ENCODE results near the gene RNF181. TPM values are rescaled to one million over a fixed set of nuclear protein-coding genes. Genes with fewer than 3 reads are reported as not detected.

RNF181 gene
- total and polyA plus RNA-seq, 4 donors: 90.2 to 296 (median 185) TPM

GRCh38 chr2:85607268-85608215 is 12.0 kb downstream of the RNF181 start:
- peak in 2 of 3 donors; percentile 15 to 29 for DNase-seq
- 65 to 85% methylated on average over 9 of the region's 9 CpGs for WGBS, 2 donors
- Histone ChIP-seq H3K4me3 (no peak overlapping the region), H3K9me3 (ENCODE audit: control insufficient read depth in 4 of 4, insufficient read depth in 3 of 4, low read length in 3 of 4) (no peaks in the 10 kb centered on the region), H3K27me3 (ENCODE audit: control insufficient read depth in 3 of 3, insufficient read depth in 3 of 3, low read length in 2 of 3) (no peaks in the 10 kb centered on the region), H3K4me1 (ENCODE audit: control insufficient read depth in 5 of 5, insufficient read depth in 5 of 5, low read length in 5 of 5) (peaks cover 10 to 39% (median 18%) of the 10 kb centered on the region in 5 donors), H3K27ac (ENCODE audit: low read depth in 1 of 2, low read length in 1 of 2) (peak overlapping the region; percentile 50 to 81), H3K9ac (ENCODE audit: insufficient read depth in 1 of 2, low read length in 2 of 2) (peak overlapping the region in 1 of 2 donors; percentile 36), H3K36me3 (ENCODE audit: control insufficient read depth in 4 of 4, insufficient read depth in 4 of 4, low read length in 4 of 4) (peaks cover 0 to 27% (median 12%) of the 10 kb centered on the region in 4 donors)
- no peak for ATAC-seq (ENCODE audit: insufficient read depth, low FRiP score)
- TF ChIP-seq, protein P1, sequence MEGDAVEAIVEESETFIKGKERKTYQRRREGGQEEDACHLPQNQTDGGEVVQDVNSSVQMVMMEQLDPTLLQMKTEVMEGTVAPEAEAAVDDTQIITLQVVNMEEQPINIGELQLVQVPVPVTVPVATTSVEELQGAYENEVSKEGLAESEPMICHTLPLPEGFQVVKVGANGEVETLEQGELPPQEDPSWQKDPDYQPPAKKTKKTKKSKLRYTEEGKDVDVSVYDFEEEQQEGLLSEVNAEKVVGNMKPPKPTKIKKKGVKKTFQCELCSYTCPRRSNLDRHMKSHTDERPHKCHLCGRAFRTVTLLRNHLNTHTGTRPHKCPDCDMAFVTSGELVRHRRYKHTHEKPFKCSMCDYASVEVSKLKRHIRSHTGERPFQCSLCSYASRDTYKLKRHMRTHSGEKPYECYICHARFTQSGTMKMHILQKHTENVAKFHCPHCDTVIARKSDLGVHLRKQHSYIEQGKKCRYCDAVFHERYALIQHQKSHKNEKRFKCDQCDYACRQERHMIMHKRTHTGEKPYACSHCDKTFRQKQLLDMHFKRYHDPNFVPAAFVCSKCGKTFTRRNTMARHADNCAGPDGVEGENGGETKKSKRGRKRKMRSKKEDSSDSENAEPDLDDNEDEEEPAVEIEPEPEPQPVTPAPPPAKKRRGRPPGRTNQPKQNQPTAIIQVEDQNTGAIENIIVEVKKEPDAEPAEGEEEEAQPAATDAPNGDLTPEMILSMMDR (IDR thresholded peaks at IDR 0.05; ENCODE audit: control extremely low read depth, extremely low read depth): no peak

DNA sequence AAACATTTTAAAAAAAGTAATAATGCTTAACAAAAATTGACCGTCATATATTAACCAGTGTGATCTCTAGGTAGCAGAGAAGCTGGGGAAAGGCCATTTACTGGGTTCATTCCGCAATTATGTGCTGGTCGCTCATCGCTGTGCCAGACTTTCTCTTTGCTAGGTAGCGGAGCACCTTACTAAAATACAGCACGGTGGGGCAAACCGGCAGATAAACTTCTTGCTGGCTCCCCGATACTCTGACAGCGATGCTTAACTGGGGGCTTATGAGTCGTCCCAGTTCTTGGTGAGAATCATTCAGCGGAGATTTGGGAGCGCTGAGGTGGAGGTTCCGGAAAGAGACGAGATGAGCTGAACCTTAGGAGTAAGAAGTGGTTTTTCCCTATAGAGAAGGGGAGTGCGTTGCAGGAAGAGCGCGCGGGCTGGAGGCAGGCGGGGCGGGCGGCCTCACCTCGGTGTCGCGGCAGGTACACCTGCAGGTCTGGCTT is 15.7 kb downstream of the RNF181 start:
- 9 to 12% methylated on average over 21 to 24 of the region's 24 CpGs for WGBS, 2 donors
- Histone ChIP-seq H3K27ac (ENCODE audit: low read depth in 1 of 2, low read length in 1 of 2) (peak overlapping the region; percentile 68 to 86), H3K27me3 (ENCODE audit: control insufficient read depth in 3 of 3, insufficient read depth in 3 of 3, low read length in 2 of 3) (no peaks in the 10 kb centered on the region), H3K9ac (ENCODE audit: insufficient read depth in 1 of 2, low read length in 2 of 2) (peak overlapping the region; percentile 61 to 73), H3K4me3 (peak overlapping the region; percentile 70), H3K9me3 (ENCODE audit: control insufficient read depth in 4 of 4, insufficient read depth in 3 of 4, low read length in 3 of 4) (no peaks in the 10 kb centered on the region), H3K4me1 (ENCODE audit: control insufficient read depth in 5 of 5, insufficient read depth in 5 of 5, low read length in 5 of 5) (peaks cover 0 to 17% (median 8%) of the 10 kb centered on the region in 5 donors), H3K36me3 (ENCODE audit: control insufficient read depth in 4 of 4, insufficient read depth in 4 of 4, low read length in 4 of 4) (peaks cover 0 to 27% (median 12%) of the 10 kb centered on the region in 4 donors)
- TF ChIP-seq, protein P1 (IDR thresholded peaks at IDR 0.05; ENCODE audit: control extremely low read depth, extremely low read depth): no peak
- ATAC-seq (ENCODE audit: insufficient read depth, low FRiP score): peak; percentile 2
- DNase-seq: no peak

- no peaks in the 10 kb centered on the region for H3K9me3 ChIP-seq (ENCODE audit: control insufficient read depth in 4 of 4, insufficient read depth in 3 of 4, low read length in 3 of 4)
- H3K4me3 ChIP-seq: peak within 1 kb of the TSS; percentile 70
- H3K4me1 ChIP-seq (ENCODE audit: control insufficient read depth in 5 of 5, insufficient read depth in 5 of 5, low read length in 5 of 5): peaks cover 0 to 15% (median 8%) of the 10 kb centered on the region in 5 donors
- DNase-seq (peak; percentile 94 to 96 (median 95)), ATAC-seq (ENCODE audit: insufficient read depth, low FRiP score) (peak; percentile 84)
- H3K36me3 ChIP-seq (ENCODE audit: control insufficient read depth in 4 of 4, insufficient read depth in 4 of 4, low read length in 4 of 4): peaks cover 0 to 26% (median 12%) of the 10 kb centered on the region in 4 donors
- WGBS, 2 donors: 8 to 10% methylated on average over 63 to 73 of the region's 73 CpGs
- no peaks in the 10 kb centered on the region for H3K27me3 ChIP-seq (ENCODE audit: control insufficient read depth in 3 of 3, insufficient read depth in 3 of 3, low read length in 2 of 3)
- peak within 1 kb of the TSS; percentile 86 to 93 for H3K27ac ChIP-seq (ENCODE audit: low read depth in 1 of 2, low read length in 1 of 2)
- TF ChIP-seq, protein P1 (IDR thresholded peaks at IDR 0.05; ENCODE audit: control extremely low read depth, extremely low read depth): no peak
- H3K9ac ChIP-seq (ENCODE audit: insufficient read depth in 1 of 2, low read length in 2 of 2): peak within 1 kb of the TSS; percentile 77 to 91
Measured at GRCh38 chr2:85611705-85612587, 16.4 kb downstream of the RNF181 start, which contains the start of gene C2orf68. C2orf68 (minus strand) TSS chr2:85612066; CDS start chr2:85611984, 82 bp downstream.
